GM18499 (cell line): Measurements from ENCODE around the gene PNN.
"Not testable (repeated sequence)": the region's sequence is repeated elsewhere in the genome, so short reads cannot be mapped to it uniquely, and the experiment has no call there.

Experiments used
- ATAC-seq: cut with Tn5 transposase; IDR thresholded peaks from one replicate; pipeline ENCODE4 v1.9.1; 2021; ENCODE audit warnings: moderate number of reproducible peaks; ENCODE audit not compliant: insufficient read depth, unreplicated experiment

The PNN gene

GRCh38 chr14:39174560-39175444 lies at the start of gene PNN:
PNN (plus strand) TSS chr14:39175254; CDS start chr14:39175280, 26 bp downstream.
- peak; percentile 88 for ATAC-seq

GRCh38 chr14:39137835-39138234 lies 37.2 kb upstream of the PNN start:
- not testable (repeated sequence) for ATAC-seq

- ATAC-seq = no peak
These were observed 36.6 kb upstream of the PNN start for GRCh38 chr14:39138440-39138839.

GRCh38 chr14:39140170-39140569 lies 34.9 kb upstream of the PNN start:
- no peak for ATAC-seq

- not testable (repeated sequence) for ATAC-seq
These were observed 33.4 kb upstream of the PNN start for GRCh38 chr14:39141623-39142022.

- ATAC-seq = not testable (repeated sequence)
These were observed 31.8 kb upstream of the PNN start for GRCh38 chr14:39143226-39143625.

GRCh38 chr14:39145266-39145966 lies 29.6 kb upstream of the PNN start:
- ATAC-seq = no peak

GRCh38 chr14:39154594-39155189 lies 20.4 kb upstream of the PNN start:
- no peak for ATAC-seq

GRCh38 chr14:39157491-39157890 lies 17.6 kb upstream of the PNN start:
- ATAC-seq = no peak

- no peak for ATAC-seq
These were observed 16.7 kb upstream of the PNN start for GRCh38 chr14:39158222-39158858.

GRCh38 chr14:39160494-39160893 lies 14.6 kb upstream of the PNN start:
- ATAC-seq = no peak

GRCh38 chr14:39167797-39168320 lies 7.2 kb upstream of the PNN start:
- not testable (repeated sequence) for ATAC-seq

GRCh38 chr14:39168591-39168990 lies 6.5 kb upstream of the PNN start:
- ATAC-seq = no peak

- ATAC-seq = no peak
These were observed 5.5 kb upstream of the PNN start for GRCh38 chr14:39169541-39169900.

GRCh38 chr14:39173198-39173597 lies 1.9 kb upstream of the PNN start:
- no peak for ATAC-seq

- ATAC-seq = no peak
These were observed 600 bp downstream of the PNN start for GRCh38 chr14:39175445-39176262.

- no peak for ATAC-seq
These were observed 1.5 kb downstream of the PNN start for GRCh38 chr14:39176263-39177167.

GRCh38 chr14:39177168-39177545 lies 2.1 kb downstream of the PNN start:
- no peak for ATAC-seq

GRCh38 chr14:39179042-39179441 lies 4.0 kb downstream of the PNN start:
- ATAC-seq = no peak
